22Rv1 (cell line): Measurements from ENCODE around the gene NIPBL.

Experiments
- ZFX ChIP-seq: fragments of 450-650 bp; IDR thresholded peaks from 2 replicates; pipeline ENCODE4 v1.6.1; 2017; ENCODE audit warnings: antibody characterized with exemption, borderline replicate concordance
- TF ChIP-seq, protein P1 (sequence below): fragments of 450-650 bp; IDR thresholded peaks from 2 replicates; pipeline ENCODE4 v1.5.1; 2017; ENCODE audit warnings: mild to moderate bottlenecking

DNA sequence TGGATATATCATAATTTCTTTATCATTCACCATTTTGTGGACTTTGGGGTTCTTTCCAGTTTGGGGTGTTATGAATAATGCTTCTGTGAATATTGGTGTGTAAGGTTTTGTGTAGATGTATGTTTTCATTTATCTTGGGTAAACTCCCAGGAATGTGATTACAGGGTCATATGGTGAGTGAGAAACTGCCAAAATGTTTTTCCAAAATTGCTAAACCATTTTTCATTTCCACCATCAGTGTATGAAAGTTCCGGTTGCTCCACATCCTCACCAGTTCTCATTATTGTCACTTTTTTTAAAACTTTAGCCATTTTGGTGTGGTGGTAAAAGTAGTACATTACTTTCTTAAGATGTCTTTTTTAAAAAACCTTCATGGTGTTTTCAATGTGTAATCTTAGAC, 152.9 kb downstream of the NIPBL start:
- TF ChIP-seq, protein P1, sequence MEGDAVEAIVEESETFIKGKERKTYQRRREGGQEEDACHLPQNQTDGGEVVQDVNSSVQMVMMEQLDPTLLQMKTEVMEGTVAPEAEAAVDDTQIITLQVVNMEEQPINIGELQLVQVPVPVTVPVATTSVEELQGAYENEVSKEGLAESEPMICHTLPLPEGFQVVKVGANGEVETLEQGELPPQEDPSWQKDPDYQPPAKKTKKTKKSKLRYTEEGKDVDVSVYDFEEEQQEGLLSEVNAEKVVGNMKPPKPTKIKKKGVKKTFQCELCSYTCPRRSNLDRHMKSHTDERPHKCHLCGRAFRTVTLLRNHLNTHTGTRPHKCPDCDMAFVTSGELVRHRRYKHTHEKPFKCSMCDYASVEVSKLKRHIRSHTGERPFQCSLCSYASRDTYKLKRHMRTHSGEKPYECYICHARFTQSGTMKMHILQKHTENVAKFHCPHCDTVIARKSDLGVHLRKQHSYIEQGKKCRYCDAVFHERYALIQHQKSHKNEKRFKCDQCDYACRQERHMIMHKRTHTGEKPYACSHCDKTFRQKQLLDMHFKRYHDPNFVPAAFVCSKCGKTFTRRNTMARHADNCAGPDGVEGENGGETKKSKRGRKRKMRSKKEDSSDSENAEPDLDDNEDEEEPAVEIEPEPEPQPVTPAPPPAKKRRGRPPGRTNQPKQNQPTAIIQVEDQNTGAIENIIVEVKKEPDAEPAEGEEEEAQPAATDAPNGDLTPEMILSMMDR: no peak
- TF ChIP-seq ZFX: no peak
